Measurements from ENCODE around the gene ZBED1.
"Not testable (repeated sequence)": the region's sequence is repeated elsewhere in the genome, so short reads cannot be mapped to it uniquely, and the experiment has no call there.

ZBED1 gene

GRCh38 chrX:2468261-2469195, 32.2 kb downstream of the ZBED1 start:
- H3K9me3 Mint-ChIP-seq = peaks cover 5% of the 10 kb centered on the region

GRCh38 chrX:2466876-2467656, 33.7 kb downstream of the ZBED1 start:
- no peak overlapping the region for H3K27ac Mint-ChIP-seq
- peaks cover 5% of the 10 kb centered on the region for H3K9me3 Mint-ChIP-seq

More at GRCh38 chrX:2468261-2469195, 32.2 kb downstream of the ZBED1 start:
- DNase-seq (ENCODE audit: low spot score) = no peak
- H3K4me1 Mint-ChIP-seq (ENCODE audit: low read depth) = no peaks in the 10 kb centered on the region
- H3K27ac Mint-ChIP-seq = no peak overlapping the region
- no peaks in the 10 kb centered on the region for H3K36me3 Mint-ChIP-seq (ENCODE audit: low read depth)
- H3K27me3 Mint-ChIP-seq (ENCODE audit: low read depth) = no peaks in the 10 kb centered on the region
- no peak overlapping the region for H3K4me3 Mint-ChIP-seq

GRCh38 chrX:2464677-2465166, 36.1 kb downstream of the ZBED1 start:
- no peak overlapping the region for H3K4me3 Mint-ChIP-seq
- peaks cover under 1% of the 10 kb centered on the region for H3K9me3 Mint-ChIP-seq
- DNase-seq (ENCODE audit: low spot score) = no peak
- H3K4me1 Mint-ChIP-seq (ENCODE audit: low read depth) = no peaks in the 10 kb centered on the region
- H3K27ac Mint-ChIP-seq = no peak overlapping the region
- no peaks in the 10 kb centered on the region for H3K36me3 Mint-ChIP-seq (ENCODE audit: low read depth)
- H3K27me3 Mint-ChIP-seq (ENCODE audit: low read depth) = no peaks in the 10 kb centered on the region

More at GRCh38 chrX:2466876-2467656, 33.7 kb downstream of the ZBED1 start:
- DNase-seq (ENCODE audit: low spot score) = no peak
- no peak overlapping the region for H3K4me3 Mint-ChIP-seq
- no peaks in the 10 kb centered on the region for H3K4me1 Mint-ChIP-seq (ENCODE audit: low read depth)
- no peaks in the 10 kb centered on the region for H3K27me3 Mint-ChIP-seq (ENCODE audit: low read depth)
- H3K36me3 Mint-ChIP-seq (ENCODE audit: low read depth) = no peaks in the 10 kb centered on the region

GRCh38 chrX:2463973-2464676, 36.7 kb downstream of the ZBED1 start:
- no peaks in the 10 kb centered on the region for H3K4me1 Mint-ChIP-seq (ENCODE audit: low read depth)
- no peaks in the 10 kb centered on the region for H3K36me3 Mint-ChIP-seq (ENCODE audit: low read depth)
- no peak overlapping the region for H3K4me3 Mint-ChIP-seq
- no peaks in the 10 kb centered on the region for H3K9me3 Mint-ChIP-seq
- no peak overlapping the region for H3K27ac Mint-ChIP-seq
- no peaks in the 10 kb centered on the region for H3K27me3 Mint-ChIP-seq (ENCODE audit: low read depth)
- DNase-seq (ENCODE audit: low spot score) = no peak

- not testable (repeated sequence) for H3K9me3 Mint-ChIP-seq; H3K4me1 Mint-ChIP-seq (ENCODE audit: low read depth); H3K4me3 Mint-ChIP-seq; DNase-seq (ENCODE audit: low spot score); H3K36me3 Mint-ChIP-seq (ENCODE audit: low read depth); H3K27me3 Mint-ChIP-seq (ENCODE audit: low read depth); H3K27ac Mint-ChIP-seq
Observed at GRCh38 chrX:2463481-2463880, 37.3 kb downstream of the ZBED1 start.

GRCh38 chrX:2462780-2463179, 38.0 kb downstream of the ZBED1 start:
- H3K36me3 Mint-ChIP-seq (ENCODE audit: low read depth) = no peaks in the 10 kb centered on the region
- no peak overlapping the region for H3K27ac Mint-ChIP-seq
- no peaks in the 10 kb centered on the region for H3K9me3 Mint-ChIP-seq
- no peaks in the 10 kb centered on the region for H3K4me1 Mint-ChIP-seq (ENCODE audit: low read depth)
- no peaks in the 10 kb centered on the region for H3K27me3 Mint-ChIP-seq (ENCODE audit: low read depth)
- H3K4me3 Mint-ChIP-seq = no peak overlapping the region
- DNase-seq (ENCODE audit: low spot score) = no peak

GRCh38 chrX:2462074-2462473, 38.7 kb downstream of the ZBED1 start:
- H3K36me3 Mint-ChIP-seq (ENCODE audit: low read depth) = no peaks in the 10 kb centered on the region
- H3K27ac Mint-ChIP-seq = no peak overlapping the region
- no peaks in the 10 kb centered on the region for H3K27me3 Mint-ChIP-seq (ENCODE audit: low read depth)
- no peak overlapping the region for H3K4me3 Mint-ChIP-seq
- no peaks in the 10 kb centered on the region for H3K4me1 Mint-ChIP-seq (ENCODE audit: low read depth)
- no peak for DNase-seq (ENCODE audit: low spot score)
- no peaks in the 10 kb centered on the region for H3K9me3 Mint-ChIP-seq

- no peak overlapping the region for H3K27ac Mint-ChIP-seq
- no peak for DNase-seq (ENCODE audit: low spot score)
- H3K4me3 Mint-ChIP-seq = no peak overlapping the region
- no peaks in the 10 kb centered on the region for H3K27me3 Mint-ChIP-seq (ENCODE audit: low read depth)
- no peaks in the 10 kb centered on the region for H3K9me3 Mint-ChIP-seq
- H3K36me3 Mint-ChIP-seq (ENCODE audit: low read depth) = no peaks in the 10 kb centered on the region
- no peaks in the 10 kb centered on the region for H3K4me1 Mint-ChIP-seq (ENCODE audit: low read depth)
Observed at GRCh38 chrX:2461711-2462016, 39.1 kb downstream of the ZBED1 start.

GRCh38 chrX:2460821-2461710, 39.7 kb downstream of the ZBED1 start:
- H3K27ac Mint-ChIP-seq; H3K4me3 Mint-ChIP-seq; DNase-seq (ENCODE audit: low spot score); H3K27me3 Mint-ChIP-seq (ENCODE audit: low read depth); H3K36me3 Mint-ChIP-seq (ENCODE audit: low read depth); H3K9me3 Mint-ChIP-seq; H3K4me1 Mint-ChIP-seq (ENCODE audit: low read depth): not testable (repeated sequence)

- H3K4me1 Mint-ChIP-seq (ENCODE audit: low read depth); H3K36me3 Mint-ChIP-seq (ENCODE audit: low read depth); H3K4me3 Mint-ChIP-seq; H3K27me3 Mint-ChIP-seq (ENCODE audit: low read depth); H3K9me3 Mint-ChIP-seq; H3K27ac Mint-ChIP-seq; DNase-seq (ENCODE audit: low spot score): not testable (repeated sequence)
Observed at GRCh38 chrX:2460048-2460447, 40.7 kb downstream of the ZBED1 start.

- DNase-seq (ENCODE audit: low spot score) = no peak
- no peaks in the 10 kb centered on the region for H3K9me3 Mint-ChIP-seq
- H3K27ac Mint-ChIP-seq = no peak overlapping the region
- H3K27me3 Mint-ChIP-seq (ENCODE audit: low read depth) = no peaks in the 10 kb centered on the region
- H3K36me3 Mint-ChIP-seq (ENCODE audit: low read depth) = no peaks in the 10 kb centered on the region
- H3K4me3 Mint-ChIP-seq = no peak overlapping the region
- H3K4me1 Mint-ChIP-seq (ENCODE audit: low read depth) = no peaks in the 10 kb centered on the region
Observed at GRCh38 chrX:2458309-2458708, 42.5 kb downstream of the ZBED1 start.

- Mint-ChIP-seq H3K27me3 (ENCODE audit: low read depth) (no peaks in the 10 kb centered on the region), H3K4me3 (no peak overlapping the region), H3K9me3 (peaks cover 4% of the 10 kb centered on the region), H3K4me1 (ENCODE audit: low read depth) (no peaks in the 10 kb centered on the region), H3K36me3 (ENCODE audit: low read depth) (no peaks in the 10 kb centered on the region), H3K27ac (no peak overlapping the region)
- no peak for DNase-seq (ENCODE audit: low spot score)
Observed at GRCh38 chrX:2457289-2458133, 43.3 kb downstream of the ZBED1 start.
